Lower lobe of right lung (tissue), 2 donors: ENCODE results near the gene IL1RAP. TPM values are rescaled to one million over a fixed set of nuclear protein-coding genes. Genes with fewer than 3 reads are reported as not detected.

Experiments used
- ATAC-seq, 2 donors: fragments of 200-7000 bp; cut with Tn5 transposase; one replicate each; pipeline ENCODE4 v1.9.1; 2020 to 2022; ENCODE audit warnings: mild to moderate bottlenecking in 2 of 2, moderate library complexity in 2 of 2
- DNase-seq: peaks from one replicate; pipeline ENCODE4 v3.0.0-alpha.2; 2020
- H3K27ac ChIP-seq: fragments of 200-600 bp; one replicate; pipeline ENCODE4 v1.8.0; 2022
- H3K27me3 ChIP-seq: fragments of 200-600 bp; one replicate; pipeline ENCODE4 v1.8.0; 2022; ENCODE audit warnings: low read depth
- H3K36me3 ChIP-seq: fragments of 200-600 bp; one replicate; pipeline ENCODE4 v1.8.0; 2022; ENCODE audit warnings: mild to moderate bottlenecking
- H3K4me1 ChIP-seq: fragments of 200-600 bp; one replicate; pipeline ENCODE4 v1.8.0; 2022
- H3K4me3 ChIP-seq: fragments of 200-600 bp; one replicate; pipeline ENCODE4 v1.8.0; 2022; ENCODE audit warnings: mild to moderate bottlenecking
- H3K9me3 ChIP-seq: fragments of 200-600 bp; one replicate; pipeline ENCODE4 v1.8.0; 2022
- CTCF ChIP-seq: fragments of 200-600 bp; IDR thresholded peaks from one replicate; pipeline ENCODE4 v1.8.0; 2022; ENCODE audit warnings: antibody characterized with exemption, mild to moderate bottlenecking
- intact Hi-C: fragments of 100-400 bp; cut with DNase I; formaldehyde crosslinking; loops from one replicate; pipeline ENCODE4 v1.11.0; 2022
- total RNA-seq: library from RNA; stranded (reverse); fragmentation: NEBNext Ultra II Directional; extraction: Animal tissue kit (Norgen Biotek cat#: 25700); gene quantifications from one replicate; pipeline ENCODE4 v1.2.1, GENCODE V29; 2021
- donor health status: DM: no; HTN: yes; CAD: no; lungs with severe emphysema.

IL1RAP gene
- total RNA-seq, 1 donor from 2014 or later: 26.8 TPM

- no peaks in the 10 kb centered on the region for H3K36me3 ChIP-seq
- intact Hi-C loops: no loop called here
- no peaks in the 10 kb centered on the region for H3K27me3 ChIP-seq
- H3K4me3 ChIP-seq: no peak overlapping the region
- H3K27ac ChIP-seq: no peak overlapping the region
- H3K9me3 ChIP-seq: no peaks in the 10 kb centered on the region
- H3K4me1 ChIP-seq: no peaks in the 10 kb centered on the region
- DNase-seq (no peak), ATAC-seq (no peak)
- TF ChIP-seq CTCF: no peak
These were observed 19.0 kb upstream of the IL1RAP start for GRCh38 chr3:190494907-190495306.

GRCh38 chr3:190495354-190495753 lies 18.5 kb upstream of the IL1RAP start:
- DNase-seq: no peak
- H3K27me3 ChIP-seq: no peaks in the 10 kb centered on the region
- H3K4me1 ChIP-seq: no peaks in the 10 kb centered on the region
- no peak overlapping the region for H3K27ac ChIP-seq
- H3K4me3 ChIP-seq: no peak overlapping the region
- no peak for ATAC-seq
- H3K9me3 ChIP-seq: no peaks in the 10 kb centered on the region
- intact Hi-C loops: no loop called here
- no peak for TF ChIP-seq CTCF
- no peaks in the 10 kb centered on the region for H3K36me3 ChIP-seq

GRCh38 chr3:190495796-190496195 lies 18.1 kb upstream of the IL1RAP start:
- Histone ChIP-seq H3K27ac (no peak overlapping the region), H3K27me3 (no peaks in the 10 kb centered on the region), H3K9me3 (no peaks in the 10 kb centered on the region), H3K4me1 (no peaks in the 10 kb centered on the region), H3K36me3 (no peaks in the 10 kb centered on the region), H3K4me3 (no peak overlapping the region)
- DNase-seq: no peak
- ATAC-seq: no peak
- intact Hi-C loops: no loop called here
- no peak for TF ChIP-seq CTCF

GRCh38 chr3:190496859-190497258 lies 17.0 kb upstream of the IL1RAP start:
- DNase-seq: no peak
- Histone ChIP-seq H3K4me1 (no peaks in the 10 kb centered on the region), H3K4me3 (no peak overlapping the region), H3K27me3 (no peaks in the 10 kb centered on the region), H3K36me3 (no peaks in the 10 kb centered on the region), H3K9me3 (no peaks in the 10 kb centered on the region), H3K27ac (no peak overlapping the region)
- TF ChIP-seq CTCF: no peak
- no peak for ATAC-seq
- intact Hi-C loops: no loop called here

GRCh38 chr3:190497811-190498210 lies 16.1 kb upstream of the IL1RAP start:
- Histone ChIP-seq H3K4me1 (no peaks in the 10 kb centered on the region), H3K36me3 (no peaks in the 10 kb centered on the region), H3K27ac (no peak overlapping the region), H3K4me3 (no peak overlapping the region), H3K9me3 (no peaks in the 10 kb centered on the region), H3K27me3 (no peaks in the 10 kb centered on the region)
- TF ChIP-seq CTCF: no peak
- ATAC-seq: no peak
- intact Hi-C loops: no loop called here
- DNase-seq: no peak

- Histone ChIP-seq H3K9me3 (no peaks in the 10 kb centered on the region), H3K27me3 (no peaks in the 10 kb centered on the region), H3K4me3 (no peak overlapping the region), H3K4me1 (no peaks in the 10 kb centered on the region), H3K36me3 (no peaks in the 10 kb centered on the region), H3K27ac (no peak overlapping the region)
- intact Hi-C loops: no loop called here
- DNase-seq: no peak
- ATAC-seq: no peak
- TF ChIP-seq CTCF: no peak
These were observed 15.6 kb upstream of the IL1RAP start for GRCh38 chr3:190498293-190498692.
